Activated naive CD4-positive, alpha-beta T cell treated with anti-CD3 and anti-CD28 coated beads for 36 hours (primary cell): ENCODE data around the gene NRXN3. TPM values are rescaled to one million over a fixed set of nuclear protein-coding genes. Genes with fewer than 3 reads are reported as not detected.

Experiments
- CTCF ChIA-PET: fragments of 350-600 bp; sonication (Branson Sonifier 250); formaldehyde crosslinking; loops from one replicate; lab custom pipeline; 2021; ENCODE audit warnings: antibody characterized with exemption; lab: Charles Lee
- DNase-seq: peaks from one replicate; pipeline ENCODE4 v3.0.0-alpha.2; 2020
- H3K27ac Mint-ChIP-seq: one replicate; pipeline ENCODE4 v1.8.0; 2021; ENCODE audit warnings: mild to moderate bottlenecking, mixed read lengths
- H3K27me3 Mint-ChIP-seq: one replicate; pipeline ENCODE4 v1.8.0; 2021; ENCODE audit warnings: low read depth, mixed read lengths
- H3K36me3 Mint-ChIP-seq: one replicate; pipeline ENCODE4 v1.8.0; 2021; ENCODE audit warnings: low read depth, mixed read lengths
- H3K4me1 Mint-ChIP-seq: one replicate; pipeline ENCODE4 v1.8.0; 2021; ENCODE audit warnings: low read depth, mixed read lengths
- H3K4me3 Mint-ChIP-seq: one replicate; pipeline ENCODE4 v1.8.0; 2021; ENCODE audit warnings: mild to moderate bottlenecking, moderate library complexity, mixed read lengths
- H3K9me3 Mint-ChIP-seq: one replicate; pipeline ENCODE4 v1.8.0; 2021; ENCODE audit warnings: mixed read lengths
- intact Hi-C: fragments of 100-400 bp; cut with micrococcal nuclease; formaldehyde crosslinking; loops from one replicate; pipeline ENCODE4 v1.15.1; 2023
- total RNA-seq, 2 experiments: library from RNA; stranded (reverse); gene quantifications; one replicate each; pipeline ENCODE4 v1.2.3, GENCODE V29; 2021

NRXN3 gene
- total RNA-seq, 2 experiments from 2014 or later = not detected

DNA sequence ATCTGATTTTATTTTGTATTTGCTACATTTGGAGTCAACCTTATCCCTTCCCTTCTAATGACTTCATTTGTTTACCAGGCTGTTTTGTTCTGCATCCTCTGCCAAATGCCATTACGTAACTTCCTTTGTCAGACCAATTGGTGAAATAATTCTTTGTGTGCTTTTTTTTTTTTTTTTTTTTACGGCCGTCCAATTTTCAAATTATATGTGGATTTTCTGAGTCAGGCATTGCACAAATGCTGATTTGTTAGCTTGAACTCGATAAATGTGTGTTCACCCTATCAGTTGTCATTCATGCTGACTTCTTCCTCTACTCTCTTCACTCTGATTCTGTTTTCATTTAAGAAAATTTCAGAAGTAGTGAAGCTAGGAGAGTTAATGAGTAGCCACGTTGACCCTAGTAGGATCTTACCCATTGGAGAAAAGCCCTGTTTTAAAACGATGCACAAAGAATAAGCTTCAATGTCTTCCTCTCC lies 1654.9 kb downstream of the NRXN3 start:
- intact Hi-C loops = no loop called here
- no peaks in the 10 kb centered on the region for H3K36me3 Mint-ChIP-seq
- CTCF ChIA-PET = no interaction called here
- no peak for DNase-seq
- H3K9me3 Mint-ChIP-seq = no peaks in the 10 kb centered on the region
- H3K27me3 Mint-ChIP-seq = peaks cover 2% of the 10 kb centered on the region
- no peak overlapping the region for H3K4me3 Mint-ChIP-seq
- H3K4me1 Mint-ChIP-seq = no peaks in the 10 kb centered on the region
- no peak overlapping the region for H3K27ac Mint-ChIP-seq

DNA sequence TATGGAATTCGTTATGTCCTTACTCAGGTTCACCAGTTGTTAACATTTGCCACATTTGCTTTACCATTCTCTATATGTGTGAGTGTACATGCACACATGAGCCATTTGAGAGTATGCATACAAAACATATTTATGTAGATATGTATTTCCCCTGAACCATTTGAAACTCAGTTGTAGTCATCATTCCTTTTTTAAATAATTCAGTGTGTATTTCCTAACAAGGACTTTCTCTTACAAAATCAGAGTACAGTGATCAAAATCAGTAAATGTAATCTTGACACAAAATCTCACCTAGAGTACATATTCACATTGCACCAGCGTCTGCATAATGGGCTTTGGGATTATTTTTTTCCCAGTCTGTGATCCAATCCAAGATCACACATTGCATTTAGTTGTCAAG lies 1656.2 kb downstream of the NRXN3 start:
- no peak overlapping the region for H3K4me3 Mint-ChIP-seq
- CTCF ChIA-PET = interaction anchor here (0.7 kb wide), 1 partner anchor 97 kb away, joined by 3 read pairs; no protein-coding TSS in a partner anchor
- H3K36me3 Mint-ChIP-seq = no peaks in the 10 kb centered on the region
- H3K27me3 Mint-ChIP-seq = peaks cover 2% of the 10 kb centered on the region
- DNase-seq = no peak
- H3K9me3 Mint-ChIP-seq = no peaks in the 10 kb centered on the region
- intact Hi-C loops = no loop called here
- no peak overlapping the region for H3K27ac Mint-ChIP-seq
- no peaks in the 10 kb centered on the region for H3K4me1 Mint-ChIP-seq

DNA sequence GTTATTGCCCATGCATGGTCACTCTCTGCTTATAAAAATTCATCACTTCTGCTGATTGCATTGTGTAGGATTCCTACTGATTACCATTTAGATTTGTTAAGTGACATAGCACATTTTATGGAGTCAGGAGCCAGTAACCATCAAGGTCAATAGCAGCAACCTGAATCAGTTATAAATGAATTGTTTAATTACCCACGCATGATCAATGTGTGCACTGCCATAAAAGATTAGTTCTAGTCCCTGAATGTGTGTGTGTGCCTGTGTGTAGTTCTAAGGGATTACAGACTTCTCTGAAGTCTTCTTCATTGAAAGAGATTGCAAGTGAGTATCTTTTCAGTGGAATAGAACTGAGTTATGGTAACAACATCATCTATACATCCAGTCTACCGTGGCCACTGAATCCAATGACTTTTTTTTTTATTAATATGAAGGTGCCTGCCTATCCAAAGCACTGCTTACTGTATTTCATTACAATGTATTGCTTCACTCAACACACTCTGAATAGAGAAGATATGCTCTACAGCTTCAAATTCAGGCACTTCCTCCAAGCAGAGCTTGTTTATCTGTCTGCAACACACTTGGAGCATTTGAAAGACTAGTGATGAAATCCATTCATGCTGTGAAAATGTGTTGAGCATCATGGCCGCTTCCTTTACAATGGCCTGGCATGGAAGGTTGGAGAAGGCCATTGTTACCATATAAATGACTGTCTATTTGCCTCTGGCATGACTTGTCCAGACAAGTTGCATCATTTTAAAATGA lies 1659.4 kb downstream of the NRXN3 start:
- H3K36me3 Mint-ChIP-seq = no peaks in the 10 kb centered on the region
- DNase-seq = no peak
- H3K9me3 Mint-ChIP-seq = no peaks in the 10 kb centered on the region
- no peaks in the 10 kb centered on the region for H3K4me1 Mint-ChIP-seq
- CTCF ChIA-PET = no interaction called here
- no peak overlapping the region for H3K4me3 Mint-ChIP-seq
- H3K27me3 Mint-ChIP-seq = peaks cover 2% of the 10 kb centered on the region
- no peak overlapping the region for H3K27ac Mint-ChIP-seq
- intact Hi-C loops = no loop called here

DNA sequence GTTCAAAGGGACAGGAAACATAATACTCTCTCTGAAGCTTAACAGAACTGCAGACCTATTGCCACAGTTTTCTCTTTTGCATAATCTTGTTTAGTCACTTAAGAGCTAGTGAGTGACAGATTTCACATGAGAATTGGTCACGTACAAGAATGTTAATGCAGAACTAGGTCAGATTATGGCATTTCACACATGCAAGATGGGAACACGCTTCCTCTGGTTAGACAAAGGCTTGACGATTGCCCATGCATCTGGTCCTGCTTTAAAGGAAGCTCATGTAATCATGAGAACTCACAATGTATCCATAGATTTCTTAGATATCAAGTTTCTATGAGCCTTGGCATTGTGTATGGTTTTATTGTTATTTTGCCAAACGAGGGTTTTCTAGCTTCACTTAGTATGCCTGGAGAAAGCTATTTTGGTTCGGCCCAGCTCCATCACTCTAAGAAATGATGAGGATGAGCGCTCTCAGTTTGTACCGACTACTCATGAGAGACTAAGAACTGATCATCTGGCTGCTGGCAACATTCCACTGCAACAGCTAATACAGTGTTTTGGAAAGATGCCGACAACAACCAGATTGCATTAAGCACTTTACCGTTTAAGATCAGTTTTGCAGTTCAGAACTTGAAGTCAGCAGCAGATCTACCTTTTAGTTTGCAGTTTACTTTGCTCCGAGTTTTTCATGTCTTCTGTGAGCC lies 1661.2 kb downstream of the NRXN3 start:
- intact Hi-C loops = no loop called here
- DNase-seq = no peak
- Mint-ChIP-seq H3K27ac (no peak overlapping the region), H3K27me3 (peaks cover 2% of the 10 kb centered on the region), H3K4me3 (no peak overlapping the region), H3K9me3 (no peaks in the 10 kb centered on the region), H3K36me3 (no peaks in the 10 kb centered on the region), H3K4me1 (no peaks in the 10 kb centered on the region)
- CTCF ChIA-PET = no interaction called here

DNA sequence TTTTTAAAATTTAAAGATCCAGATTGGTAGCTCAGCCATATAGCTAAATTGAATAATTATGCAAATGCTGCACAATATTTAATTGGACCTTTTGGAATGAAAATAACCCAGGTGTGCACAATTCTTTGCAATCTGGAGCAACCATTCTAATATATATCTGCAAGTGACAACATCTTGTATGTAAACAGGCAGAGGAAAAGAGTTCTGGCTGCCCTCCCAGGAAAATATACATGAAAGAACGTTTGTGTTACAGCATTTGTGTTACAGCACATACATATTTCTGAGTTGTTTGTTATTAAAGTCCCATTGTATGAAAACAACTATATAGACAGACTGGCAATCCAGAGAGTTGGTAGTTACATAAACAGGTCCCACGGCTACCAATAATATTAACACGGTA lies 1663.6 kb downstream of the NRXN3 start:
- Mint-ChIP-seq H3K4me3 (no peak overlapping the region), H3K9me3 (no peaks in the 10 kb centered on the region), H3K36me3 (no peaks in the 10 kb centered on the region), H3K27me3 (no peaks in the 10 kb centered on the region), H3K27ac (no peak overlapping the region), H3K4me1 (no peaks in the 10 kb centered on the region)
- intact Hi-C loops = no loop called here
- DNase-seq = no peak
- CTCF ChIA-PET = no interaction called here

DNA sequence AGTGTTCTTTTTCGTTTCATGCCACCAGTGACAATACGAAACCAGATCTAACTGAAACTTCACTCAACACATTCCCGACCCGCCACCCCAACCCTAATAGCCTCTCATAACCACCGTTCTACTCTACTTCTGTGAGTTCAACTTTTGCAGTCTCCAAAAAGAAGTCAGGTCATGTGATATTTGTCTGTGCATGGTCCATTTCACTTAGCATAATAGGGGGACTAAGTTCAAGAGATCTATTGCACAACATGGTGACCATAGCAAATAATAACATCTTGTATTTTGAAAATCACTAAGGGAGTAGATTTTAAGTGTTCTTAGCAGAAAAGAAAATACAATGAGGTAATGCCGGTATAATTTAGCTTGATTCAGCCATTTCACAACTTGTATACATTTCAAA lies 1664.7 kb downstream of the NRXN3 start:
- Mint-ChIP-seq H3K27me3 (no peaks in the 10 kb centered on the region), H3K4me3 (no peak overlapping the region), H3K27ac (no peak overlapping the region), H3K36me3 (no peaks in the 10 kb centered on the region), H3K9me3 (no peaks in the 10 kb centered on the region), H3K4me1 (no peaks in the 10 kb centered on the region)
- CTCF ChIA-PET = no interaction called here
- DNase-seq = no peak
- intact Hi-C loops = no loop called here

DNA sequence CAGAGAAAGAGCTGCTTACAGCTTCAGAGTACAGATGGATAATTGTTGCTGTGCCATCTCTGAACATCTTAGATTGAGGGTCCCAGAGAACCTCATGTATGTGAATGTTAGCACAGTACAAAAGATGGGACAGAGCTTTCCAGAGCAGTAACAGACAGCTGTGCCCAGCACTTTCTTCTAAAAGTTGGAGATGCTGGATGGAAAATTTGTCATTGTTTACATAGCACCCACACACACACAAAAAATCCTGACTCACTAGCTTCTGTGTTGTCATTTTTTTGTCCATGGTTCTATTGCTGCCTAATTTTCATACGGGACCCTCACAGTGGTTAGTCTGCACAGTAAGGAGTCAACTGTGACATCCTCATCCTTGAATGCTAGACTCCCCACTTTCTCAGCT lies 1666.4 kb downstream of the NRXN3 start:
- DNase-seq = no peak
- Mint-ChIP-seq H3K27me3 (no peaks in the 10 kb centered on the region), H3K4me1 (no peaks in the 10 kb centered on the region), H3K27ac (no peak overlapping the region), H3K4me3 (no peak overlapping the region), H3K36me3 (no peaks in the 10 kb centered on the region), H3K9me3 (no peaks in the 10 kb centered on the region)
- intact Hi-C loops = no loop called here
- CTCF ChIA-PET = no interaction called here

DNA sequence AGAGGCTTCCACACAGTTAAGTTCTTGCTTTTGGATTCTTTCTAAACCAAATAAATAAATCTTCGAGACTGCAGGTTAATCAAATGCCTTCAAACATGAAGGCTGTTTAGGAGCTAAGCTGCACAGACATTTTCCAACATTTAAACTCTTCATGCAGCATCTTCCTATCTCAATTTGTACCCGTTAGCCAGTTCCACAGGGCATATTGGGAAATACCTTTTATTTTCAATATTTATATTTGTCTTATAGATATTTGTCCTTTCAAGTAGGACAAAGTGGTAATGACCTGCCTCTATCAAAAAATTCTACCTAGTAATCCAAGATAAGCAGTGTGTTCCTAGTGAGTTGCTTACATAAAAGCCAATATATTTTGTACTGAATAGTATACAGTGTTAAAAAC lies 1667.5 kb downstream of the NRXN3 start:
- Mint-ChIP-seq H3K4me1 (no peaks in the 10 kb centered on the region), H3K27ac (no peak overlapping the region), H3K9me3 (no peaks in the 10 kb centered on the region), H3K4me3 (no peak overlapping the region), H3K27me3 (no peaks in the 10 kb centered on the region), H3K36me3 (no peaks in the 10 kb centered on the region)
- CTCF ChIA-PET = no interaction called here
- intact Hi-C loops = no loop called here
- DNase-seq = no peak

DNA sequence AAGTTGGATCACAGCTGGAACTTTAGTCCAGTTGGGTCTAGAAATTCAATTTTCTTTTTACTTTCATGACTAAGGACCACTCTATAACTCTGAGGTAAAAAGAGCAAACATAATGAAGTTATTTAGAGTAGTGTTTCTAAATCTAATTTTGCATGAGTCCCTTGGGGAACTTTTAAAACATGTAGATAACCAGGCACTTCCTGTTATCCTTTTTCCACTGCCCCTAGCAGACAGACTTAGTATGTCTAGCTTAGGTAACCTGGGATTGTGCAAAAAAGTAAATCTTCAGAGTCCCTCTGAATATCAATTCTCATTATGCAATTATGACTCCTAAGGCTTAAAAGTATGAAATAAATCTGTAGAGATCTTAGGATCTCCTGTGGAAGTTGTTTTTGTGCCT lies 1669.9 kb downstream of the NRXN3 start:
- Mint-ChIP-seq H3K4me3 (no peak overlapping the region), H3K4me1 (no peaks in the 10 kb centered on the region), H3K9me3 (no peaks in the 10 kb centered on the region), H3K27ac (no peak overlapping the region), H3K27me3 (no peaks in the 10 kb centered on the region), H3K36me3 (no peaks in the 10 kb centered on the region)
- CTCF ChIA-PET = no interaction called here
- DNase-seq = no peak
- intact Hi-C loops = no loop called here

DNA sequence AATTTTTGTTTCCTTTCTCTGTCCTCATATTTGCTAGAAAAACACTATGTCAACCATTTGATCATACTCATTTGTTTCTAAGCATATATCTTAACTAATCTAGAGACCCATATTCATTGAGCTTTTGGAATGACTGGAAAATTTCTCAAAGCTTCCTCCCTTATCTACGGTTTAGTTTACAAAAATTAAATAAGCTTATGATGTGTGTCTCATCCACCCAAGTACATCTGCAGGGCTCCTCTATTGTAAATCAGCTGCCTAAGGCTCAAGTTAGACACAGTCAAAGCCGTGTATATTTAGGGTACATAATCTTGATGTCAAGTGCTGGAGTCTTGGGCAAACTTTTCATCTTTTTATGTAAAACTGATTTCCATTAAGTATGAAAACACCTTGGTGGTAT lies 1670.7 kb downstream of the NRXN3 start:
- no peak overlapping the region for H3K4me3 Mint-ChIP-seq
- H3K36me3 Mint-ChIP-seq = no peaks in the 10 kb centered on the region
- H3K27me3 Mint-ChIP-seq = no peaks in the 10 kb centered on the region
- no peaks in the 10 kb centered on the region for H3K4me1 Mint-ChIP-seq
- intact Hi-C loops = no loop called here
- no peak overlapping the region for H3K27ac Mint-ChIP-seq
- no peak for DNase-seq
- CTCF ChIA-PET = no interaction called here
- no peaks in the 10 kb centered on the region for H3K9me3 Mint-ChIP-seq

DNA sequence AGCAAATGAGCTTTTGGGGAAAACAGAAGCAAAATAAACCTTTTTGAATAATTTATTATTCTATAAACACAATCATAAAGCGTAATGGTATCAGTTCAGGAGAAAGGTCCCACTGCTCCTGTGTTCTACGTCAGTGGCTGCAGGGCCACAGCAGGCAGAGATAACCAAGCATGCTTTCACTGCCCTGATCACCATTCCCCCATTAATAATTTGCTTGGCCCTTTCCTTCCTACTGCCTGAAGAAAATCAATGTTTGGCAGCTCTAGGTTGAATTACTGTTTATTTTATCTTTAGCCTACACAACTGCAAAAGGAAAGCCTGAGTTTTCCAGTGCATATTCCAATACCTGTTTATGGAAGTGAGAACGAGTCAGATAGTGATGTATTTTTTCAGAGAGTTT lies 1671.3 kb downstream of the NRXN3 start:
- DNase-seq = no peak
- Mint-ChIP-seq H3K36me3 (no peaks in the 10 kb centered on the region), H3K4me1 (no peaks in the 10 kb centered on the region), H3K9me3 (no peaks in the 10 kb centered on the region), H3K4me3 (no peak overlapping the region), H3K27ac (no peak overlapping the region), H3K27me3 (no peaks in the 10 kb centered on the region)
- intact Hi-C loops = no loop called here
- CTCF ChIA-PET = no interaction called here

DNA sequence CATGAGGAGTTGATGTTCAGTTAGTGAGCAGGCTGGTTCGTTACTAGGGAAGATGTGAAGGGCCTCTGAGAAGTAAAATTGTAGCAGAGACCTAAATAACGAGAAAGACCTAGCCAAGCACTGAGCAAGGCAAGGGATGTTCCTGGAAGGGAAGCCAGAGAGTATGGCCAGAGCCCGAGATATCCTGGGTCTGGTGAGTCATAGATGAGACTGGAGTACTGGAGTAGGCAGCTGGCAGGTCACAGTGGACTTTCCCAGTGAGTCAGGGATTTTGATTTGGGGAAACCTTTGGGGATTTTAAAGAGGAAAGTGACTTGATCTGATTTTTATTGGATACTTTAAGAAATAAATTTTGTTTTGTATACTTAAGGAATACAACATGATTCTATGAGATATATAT lies 1672.1 kb downstream of the NRXN3 start:
- no peaks in the 10 kb centered on the region for H3K36me3 Mint-ChIP-seq
- no peak overlapping the region for H3K4me3 Mint-ChIP-seq
- no peak overlapping the region for H3K27ac Mint-ChIP-seq
- H3K9me3 Mint-ChIP-seq = no peaks in the 10 kb centered on the region
- CTCF ChIA-PET = no interaction called here
- H3K4me1 Mint-ChIP-seq = no peaks in the 10 kb centered on the region
- DNase-seq = no peak
- intact Hi-C loops = no loop called here
- H3K27me3 Mint-ChIP-seq = no peaks in the 10 kb centered on the region
